GM12878 (cell line): ENCODE data around the gene DYSF.

Source experiments
- HDGF ChIP-seq: fragments of 450-650 bp; IDR thresholded peaks from 2 replicates; pipeline ENCODE4 v1.6.1; 2016; ENCODE audit warnings: antibody characterized with exemption
- ZNF274 ChIP-seq: IDR thresholded peaks from one replicate; pipeline ENCODE4 v1.8.0; 2011; ENCODE audit not compliant: insufficient read length, insufficient read depth
- TF ChIP-seq, protein P1 (sequence below): IDR thresholded peaks from 2 replicates; pipeline ENCODE4 v1.6.1; 2012; ENCODE audit warnings: improper control_type of control experiment, low read depth, low read length; ENCODE audit not compliant: insufficient replicate concordance

DNA sequence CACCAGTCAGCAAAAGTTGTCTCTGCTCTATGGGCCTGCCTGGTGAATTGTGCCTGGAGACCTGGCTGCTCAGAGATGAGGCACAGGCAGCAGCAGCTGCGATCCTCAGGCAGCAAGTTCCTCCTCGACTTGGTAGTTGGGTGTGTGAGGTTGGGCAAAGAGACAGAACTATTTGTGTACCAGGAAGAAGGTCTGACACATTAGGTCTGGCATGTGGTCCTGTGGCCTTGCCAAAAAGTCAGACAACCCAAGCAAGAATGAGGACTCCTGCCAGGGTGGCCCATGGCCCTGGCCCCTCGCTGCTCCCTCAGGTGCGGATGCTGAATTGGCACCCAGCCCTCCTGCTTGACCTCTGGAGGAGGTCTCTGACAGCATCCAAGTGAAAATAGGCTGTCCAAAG, 192.7 kb downstream of the DYSF start:
- TF ChIP-seq, protein P1, sequence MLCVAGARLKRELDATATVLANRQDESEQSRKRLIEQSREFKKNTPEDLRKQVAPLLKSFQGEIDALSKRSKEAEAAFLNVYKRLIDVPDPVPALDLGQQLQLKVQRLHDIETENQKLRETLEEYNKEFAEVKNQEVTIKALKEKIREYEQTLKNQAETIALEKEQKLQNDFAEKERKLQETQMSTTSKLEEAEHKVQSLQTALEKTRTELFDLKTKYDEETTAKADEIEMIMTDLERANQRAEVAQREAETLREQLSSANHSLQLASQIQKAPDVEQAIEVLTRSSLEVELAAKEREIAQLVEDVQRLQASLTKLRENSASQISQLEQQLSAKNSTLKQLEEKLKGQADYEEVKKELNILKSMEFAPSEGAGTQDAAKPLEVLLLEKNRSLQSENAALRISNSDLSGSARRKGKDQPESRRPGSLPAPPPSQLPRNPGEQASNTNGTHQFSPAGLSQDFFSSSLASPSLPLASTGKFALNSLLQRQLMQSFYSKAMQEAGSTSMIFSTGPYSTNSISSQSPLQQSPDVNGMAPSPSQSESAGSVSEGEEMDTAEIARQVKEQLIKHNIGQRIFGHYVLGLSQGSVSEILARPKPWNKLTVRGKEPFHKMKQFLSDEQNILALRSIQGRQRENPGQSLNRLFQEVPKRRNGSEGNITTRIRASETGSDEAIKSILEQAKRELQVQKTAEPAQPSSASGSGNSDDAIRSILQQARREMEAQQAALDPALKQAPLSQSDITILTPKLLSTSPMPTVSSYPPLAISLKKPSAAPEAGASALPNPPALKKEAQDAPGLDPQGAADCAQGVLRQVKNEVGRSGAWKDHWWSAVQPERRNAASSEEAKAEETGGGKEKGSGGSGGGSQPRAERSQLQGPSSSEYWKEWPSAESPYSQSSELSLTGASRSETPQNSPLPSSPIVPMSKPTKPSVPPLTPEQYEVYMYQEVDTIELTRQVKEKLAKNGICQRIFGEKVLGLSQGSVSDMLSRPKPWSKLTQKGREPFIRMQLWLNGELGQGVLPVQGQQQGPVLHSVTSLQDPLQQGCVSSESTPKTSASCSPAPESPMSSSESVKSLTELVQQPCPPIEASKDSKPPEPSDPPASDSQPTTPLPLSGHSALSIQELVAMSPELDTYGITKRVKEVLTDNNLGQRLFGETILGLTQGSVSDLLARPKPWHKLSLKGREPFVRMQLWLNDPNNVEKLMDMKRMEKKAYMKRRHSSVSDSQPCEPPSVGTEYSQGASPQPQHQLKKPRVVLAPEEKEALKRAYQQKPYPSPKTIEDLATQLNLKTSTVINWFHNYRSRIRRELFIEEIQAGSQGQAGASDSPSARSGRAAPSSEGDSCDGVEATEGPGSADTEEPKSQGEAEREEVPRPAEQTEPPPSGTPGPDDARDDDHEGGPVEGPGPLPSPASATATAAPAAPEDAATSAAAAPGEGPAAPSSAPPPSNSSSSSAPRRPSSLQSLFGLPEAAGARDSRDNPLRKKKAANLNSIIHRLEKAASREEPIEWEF = no peak
- TF ChIP-seq ZNF274 (no peak), HDGF (no peak)
